Fibroblast of the aortic adventitia (primary cell): Measurements from ENCODE around the gene RIMS3. TPM values are rescaled to one million over a fixed set of nuclear protein-coding genes. Genes with fewer than 3 reads are reported as not detected.

ENCODE experiments used
- DNase-seq: peaks from one replicate; pipeline ENCODE4 v3.0.0-alpha.2; 2010; ENCODE audit warnings: low read depth
- H3K4me3 ChIP-seq: 2 replicates; pipeline ENCODE4 v1.5.1; 2011; ENCODE audit warnings: low read depth, mild to moderate bottlenecking, control low read depth, low read length, moderate library complexity
- total RNA-seq: library from RNA; depleted of rRNA; stranded (reverse); fragments of >200 nt; gene quantifications from 2 replicates; pipeline ENCODE4 v1.2.3, GENCODE V29; 2012; ENCODE audit warnings: low replicate concordance
- TF ChIP-seq, protein P1 (sequence below): IDR thresholded peaks from 2 replicates; pipeline ENCODE4 v1.5.1; 2011; ENCODE audit warnings: mild to moderate bottlenecking, low read length, control low read depth, inconsistent platforms; ENCODE audit not compliant: insufficient read depth

The RIMS3 gene
- total RNA-seq, 1 donor, result 0.36 TPM

DNA sequence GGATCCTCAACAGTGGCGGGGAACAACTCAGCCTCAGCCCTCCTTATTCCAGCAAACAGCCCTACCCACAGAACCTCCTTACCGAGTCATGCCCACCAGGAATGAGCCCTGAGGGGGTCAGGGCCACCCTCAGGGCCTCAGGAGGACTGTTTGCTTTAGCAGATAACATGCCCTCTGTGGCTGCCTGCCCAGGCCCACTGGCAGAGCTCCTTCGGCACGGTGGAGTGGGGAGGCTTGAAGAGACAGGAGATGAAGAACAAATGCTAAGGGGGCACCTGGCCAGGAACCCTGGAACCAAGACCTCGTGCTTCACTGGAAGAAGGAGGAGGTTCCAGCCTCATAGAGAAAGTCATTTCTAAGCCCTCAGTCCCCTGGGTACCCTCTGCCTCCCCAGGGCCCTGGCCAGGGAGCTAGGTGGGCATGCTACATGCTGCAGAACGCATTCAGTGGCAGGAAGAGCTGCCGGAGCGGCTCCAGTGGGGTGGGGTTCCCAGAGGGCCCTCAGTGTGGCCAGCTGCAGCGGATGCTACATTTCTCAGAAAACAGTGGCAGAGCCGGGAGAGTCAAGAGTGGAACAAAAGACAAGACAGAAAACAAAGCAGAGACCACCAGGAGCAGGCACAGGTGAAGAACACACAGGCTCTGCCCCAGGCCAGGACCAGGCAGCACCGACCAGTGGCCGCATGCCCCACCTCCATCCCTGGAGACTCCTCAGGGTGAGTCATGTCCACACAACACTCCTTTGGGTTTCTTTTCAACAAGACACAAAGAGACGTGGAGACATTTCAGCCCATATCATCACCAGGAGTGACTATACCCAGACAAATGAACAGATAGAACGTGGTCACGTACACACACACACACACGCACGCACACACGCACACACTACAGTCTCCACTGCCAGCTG is 39.8 kb downstream of the RIMS3 start:
- TF ChIP-seq, protein P1, sequence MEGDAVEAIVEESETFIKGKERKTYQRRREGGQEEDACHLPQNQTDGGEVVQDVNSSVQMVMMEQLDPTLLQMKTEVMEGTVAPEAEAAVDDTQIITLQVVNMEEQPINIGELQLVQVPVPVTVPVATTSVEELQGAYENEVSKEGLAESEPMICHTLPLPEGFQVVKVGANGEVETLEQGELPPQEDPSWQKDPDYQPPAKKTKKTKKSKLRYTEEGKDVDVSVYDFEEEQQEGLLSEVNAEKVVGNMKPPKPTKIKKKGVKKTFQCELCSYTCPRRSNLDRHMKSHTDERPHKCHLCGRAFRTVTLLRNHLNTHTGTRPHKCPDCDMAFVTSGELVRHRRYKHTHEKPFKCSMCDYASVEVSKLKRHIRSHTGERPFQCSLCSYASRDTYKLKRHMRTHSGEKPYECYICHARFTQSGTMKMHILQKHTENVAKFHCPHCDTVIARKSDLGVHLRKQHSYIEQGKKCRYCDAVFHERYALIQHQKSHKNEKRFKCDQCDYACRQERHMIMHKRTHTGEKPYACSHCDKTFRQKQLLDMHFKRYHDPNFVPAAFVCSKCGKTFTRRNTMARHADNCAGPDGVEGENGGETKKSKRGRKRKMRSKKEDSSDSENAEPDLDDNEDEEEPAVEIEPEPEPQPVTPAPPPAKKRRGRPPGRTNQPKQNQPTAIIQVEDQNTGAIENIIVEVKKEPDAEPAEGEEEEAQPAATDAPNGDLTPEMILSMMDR, result no peak
- H3K4me3 ChIP-seq, result no peak overlapping the region
- peak; percentile 28 for DNase-seq

DNA sequence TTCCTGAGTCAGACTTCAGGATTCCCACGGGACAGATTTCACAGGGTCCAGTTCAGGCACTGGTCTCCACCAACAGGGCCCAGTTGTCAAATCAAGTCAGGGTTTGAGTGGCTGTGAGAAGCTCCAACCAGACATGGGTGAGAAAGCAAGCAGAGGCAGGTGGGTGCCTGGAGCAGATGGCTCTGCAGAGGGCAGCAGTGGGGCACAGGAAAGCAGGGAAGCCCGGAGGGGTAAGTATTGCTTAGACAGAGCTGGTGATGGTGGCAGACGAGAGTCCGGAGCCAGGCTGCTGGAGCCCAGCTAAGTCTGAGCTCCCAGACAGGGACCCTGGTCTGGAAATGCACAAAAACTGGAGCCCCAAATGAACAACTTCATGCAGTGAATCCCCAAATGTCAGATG is 40.4 kb downstream of the RIMS3 start:
- no peak overlapping the region for H3K4me3 ChIP-seq
- TF ChIP-seq, protein P1, result peak; percentile 47
- DNase-seq, result peak; percentile 14

DNA sequence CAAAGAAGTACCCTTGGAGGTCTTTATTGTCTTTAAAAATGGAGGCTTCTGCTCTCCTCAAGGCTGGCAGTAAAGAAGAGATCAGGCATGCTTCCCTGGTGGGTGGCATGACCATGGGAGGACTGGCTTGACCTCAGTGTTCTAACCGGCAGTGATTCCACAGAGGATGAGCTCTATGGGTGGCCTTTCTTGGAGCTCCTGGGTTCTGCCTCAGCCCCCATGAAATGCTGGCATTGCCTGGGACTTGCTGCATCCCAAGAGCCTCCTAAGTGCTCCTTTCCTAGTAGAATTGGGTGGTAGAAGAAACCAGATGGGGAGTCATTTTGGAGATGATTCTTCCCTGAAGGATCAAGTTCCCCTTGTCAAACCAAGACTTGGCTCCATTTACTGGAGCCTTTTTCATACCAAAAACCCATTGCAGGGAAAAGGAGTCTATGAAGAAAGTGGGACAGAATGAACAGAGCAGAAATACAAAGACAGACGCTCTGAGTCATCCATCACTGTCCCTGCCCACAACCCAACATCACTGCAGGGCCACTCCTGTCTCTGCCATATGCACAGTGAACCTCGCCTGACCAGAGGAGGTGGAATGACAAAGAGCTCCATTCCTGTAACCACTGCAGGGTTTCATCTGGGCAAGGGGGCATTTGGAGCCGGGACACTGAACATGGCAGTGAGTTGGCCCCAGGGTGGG is 42.4 kb downstream of the RIMS3 start:
- TF ChIP-seq, protein P1, result no peak

DNA sequence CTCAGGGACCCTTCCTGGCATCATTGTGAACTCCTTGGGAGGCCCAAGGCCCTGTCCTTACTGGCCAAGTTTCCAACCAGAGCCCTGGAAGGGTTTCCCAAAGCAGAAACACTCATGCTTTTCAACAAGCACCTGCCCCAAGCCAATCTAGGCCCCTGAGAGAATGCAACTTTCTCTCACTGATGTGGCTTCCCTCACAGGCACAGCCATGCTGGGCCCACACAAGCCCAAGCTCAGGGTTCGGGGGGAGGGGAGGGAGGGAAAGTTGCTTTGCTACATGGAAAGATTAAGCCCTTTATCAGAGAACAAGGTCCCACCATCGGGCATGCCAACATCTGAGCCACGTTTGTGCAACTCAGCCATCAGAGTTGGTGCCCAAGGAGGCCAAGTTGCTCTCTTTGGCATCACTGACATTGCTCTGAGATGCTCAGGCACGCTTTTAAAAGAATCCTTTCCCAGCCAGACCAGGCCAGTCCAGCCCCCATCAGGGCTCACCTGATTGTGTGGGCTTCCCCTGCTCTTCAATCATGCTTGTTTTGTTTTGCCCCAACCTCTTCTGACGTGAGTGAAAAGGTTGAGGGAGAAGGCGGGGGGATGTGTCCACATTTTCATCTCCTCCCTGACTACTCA is 43.5 kb downstream of the RIMS3 start:
- TF ChIP-seq, protein P1, result no peak
- no peak overlapping the region for H3K4me3 ChIP-seq
- DNase-seq, result no peak

More for the DNA sequence above, 42.4 kb downstream of the RIMS3 start:
- DNase-seq, result no peak
- H3K4me3 ChIP-seq, result no peak overlapping the region

DNA sequence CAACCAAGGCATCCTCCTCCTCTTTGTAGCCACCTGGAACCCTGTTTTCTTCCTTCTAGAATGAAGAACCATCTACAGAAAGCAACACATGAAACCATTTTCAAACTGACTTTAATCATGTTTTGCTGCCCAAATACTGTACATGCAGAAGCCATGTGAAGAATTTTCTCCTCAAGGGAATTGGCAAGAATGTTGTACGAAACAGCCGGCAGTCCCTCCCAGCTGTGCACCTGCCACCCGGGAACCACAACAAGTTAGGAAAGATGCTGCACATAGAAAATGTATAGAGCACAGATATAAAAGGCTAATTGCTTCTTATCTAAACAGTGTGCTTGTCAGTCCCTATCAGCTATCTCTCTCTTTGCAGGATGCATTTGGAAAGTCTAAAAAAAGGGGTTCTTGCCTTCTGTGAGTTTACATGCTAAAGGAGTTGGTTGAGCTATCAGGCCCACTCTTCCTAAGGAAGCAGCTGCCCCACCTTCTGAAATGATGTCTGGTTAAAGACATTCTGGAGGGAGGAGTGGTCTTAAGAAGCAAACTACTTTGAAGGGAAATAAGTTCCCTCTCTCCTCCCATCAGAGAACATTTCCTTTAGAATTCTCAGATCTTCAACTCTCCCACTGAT is 44.8 kb downstream of the RIMS3 start:
- TF ChIP-seq, protein P1, result no peak
- no peak for DNase-seq
- no peak overlapping the region for H3K4me3 ChIP-seq

DNA sequence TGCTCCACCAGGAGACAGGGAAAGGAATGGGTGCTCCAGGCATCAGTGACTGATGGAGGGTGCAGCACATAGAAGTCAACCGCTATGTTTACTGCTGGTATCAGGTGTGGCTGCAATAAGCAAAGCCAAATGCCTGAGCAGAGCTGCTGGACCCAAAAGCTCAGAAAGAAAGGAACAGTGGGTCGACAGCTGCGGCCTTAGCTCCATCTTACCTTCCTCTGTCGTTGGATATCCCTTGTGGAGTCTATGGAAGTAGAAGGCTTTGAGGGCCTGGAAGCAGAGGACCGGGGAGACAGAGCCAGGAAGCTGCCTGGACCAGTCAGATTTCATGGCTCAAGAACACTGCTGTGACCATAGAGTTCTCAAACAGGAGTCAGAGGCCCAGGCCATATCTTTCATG is 45.3 kb downstream of the RIMS3 start:
- no peak overlapping the region for H3K4me3 ChIP-seq
- DNase-seq, result no peak
- TF ChIP-seq, protein P1, result no peak
